Activated CD4-positive, alpha-beta T cell treated with anti-CD3 and anti-CD28 coated beads, Interleukin-2, amount 10 ng/mL, durations not matched to agents 24 days and 14 days (primary cell): ENCODE data around the gene TMCC3. TPM values are rescaled to one million over a fixed set of nuclear protein-coding genes. Genes with fewer than 3 reads are reported as not detected.

ENCODE experiments used
- DNase-seq: peaks from one replicate; pipeline ENCODE4 v3.0.0; 2022
- H3K27ac Mint-ChIP-seq: one replicate; pipeline ENCODE4 v1.8.0; 2022; ENCODE audit warnings: mild to moderate bottlenecking, mixed read lengths
- H3K27me3 Mint-ChIP-seq: one replicate; pipeline ENCODE4 v1.8.0; 2022; ENCODE audit warnings: mixed read lengths
- H3K36me3 Mint-ChIP-seq: one replicate; pipeline ENCODE4 v1.8.0; 2022; ENCODE audit warnings: low read depth, mild to moderate bottlenecking, mixed read lengths
- H3K4me1 Mint-ChIP-seq: one replicate; pipeline ENCODE4 v1.8.0; 2021; ENCODE audit warnings: mixed read lengths
- H3K4me3 Mint-ChIP-seq: one replicate; pipeline ENCODE4 v1.8.0; 2022; ENCODE audit warnings: mild to moderate bottlenecking, moderate library complexity, mixed read lengths
- H3K9me3 Mint-ChIP-seq: one replicate; pipeline ENCODE4 v1.8.0; 2021; ENCODE audit warnings: mixed read lengths
- intact Hi-C: fragments of 100-400 bp; cut with micrococcal nuclease; formaldehyde crosslinking; loops from one replicate; pipeline ENCODE4 v1.15.1; 2023
- total RNA-seq: library from RNA; stranded (reverse); gene quantifications from 2 replicates; pipeline ENCODE4 v1.2.3, GENCODE V29; 2022

The TMCC3 gene
- total RNA-seq, 1 donor from 2014 or later = not detected

- no peaks in the 10 kb centered on the region for H3K36me3 Mint-ChIP-seq
- H3K27me3 Mint-ChIP-seq = peaks cover 23% of the 10 kb centered on the region
- H3K9me3 Mint-ChIP-seq = no peaks in the 10 kb centered on the region
- H3K27ac Mint-ChIP-seq = no peak overlapping the region
- intact Hi-C loops = no loop called here
- DNase-seq = no peak
- H3K4me3 Mint-ChIP-seq = no peak overlapping the region
- H3K4me1 Mint-ChIP-seq = no peaks in the 10 kb centered on the region
Observed at GRCh38 chr12:94663702-94664101, 13.3 kb upstream of the TMCC3 start.

GRCh38 chr12:94663071-94663470, 12.7 kb upstream of the TMCC3 start:
- H3K27me3 Mint-ChIP-seq = peaks cover 27% of the 10 kb centered on the region
- H3K27ac Mint-ChIP-seq = no peak overlapping the region
- no peak for DNase-seq
- no peaks in the 10 kb centered on the region for H3K36me3 Mint-ChIP-seq
- H3K4me3 Mint-ChIP-seq = no peak overlapping the region
- intact Hi-C loops = no loop called here
- H3K4me1 Mint-ChIP-seq = no peaks in the 10 kb centered on the region
- H3K9me3 Mint-ChIP-seq = no peaks in the 10 kb centered on the region

- H3K27ac Mint-ChIP-seq = no peak overlapping the region
- H3K4me3 Mint-ChIP-seq = no peak overlapping the region
- intact Hi-C loops = no loop called here
- H3K27me3 Mint-ChIP-seq = peaks cover 33% of the 10 kb centered on the region
- H3K9me3 Mint-ChIP-seq = no peaks in the 10 kb centered on the region
- no peaks in the 10 kb centered on the region for H3K36me3 Mint-ChIP-seq
- H3K4me1 Mint-ChIP-seq = no peaks in the 10 kb centered on the region
- no peak for DNase-seq
Observed at GRCh38 chr12:94660436-94660835, 10.1 kb upstream of the TMCC3 start.

GRCh38 chr12:94659346-94659930, 9.1 kb upstream of the TMCC3 start:
- intact Hi-C loops = no loop called here
- H3K36me3 Mint-ChIP-seq = no peaks in the 10 kb centered on the region
- H3K27me3 Mint-ChIP-seq = peaks cover 34% of the 10 kb centered on the region
- H3K9me3 Mint-ChIP-seq = no peaks in the 10 kb centered on the region
- H3K27ac Mint-ChIP-seq = no peak overlapping the region
- no peak for DNase-seq
- no peak overlapping the region for H3K4me3 Mint-ChIP-seq
- no peaks in the 10 kb centered on the region for H3K4me1 Mint-ChIP-seq

- no peak for DNase-seq
- no peak overlapping the region for H3K4me3 Mint-ChIP-seq
- H3K4me1 Mint-ChIP-seq = no peaks in the 10 kb centered on the region
- H3K9me3 Mint-ChIP-seq = no peaks in the 10 kb centered on the region
- peaks cover 38% of the 10 kb centered on the region for H3K27me3 Mint-ChIP-seq
- H3K36me3 Mint-ChIP-seq = no peaks in the 10 kb centered on the region
- intact Hi-C loops = no loop called here
- H3K27ac Mint-ChIP-seq = no peak overlapping the region
Observed at GRCh38 chr12:94658931-94659330, 8.6 kb upstream of the TMCC3 start.

- no peak for DNase-seq
- Mint-ChIP-seq H3K4me1 (no peaks in the 10 kb centered on the region), H3K27me3 (peaks cover 55% of the 10 kb centered on the region), H3K9me3 (no peaks in the 10 kb centered on the region), H3K36me3 (no peaks in the 10 kb centered on the region), H3K4me3 (no peak overlapping the region), H3K27ac (no peak overlapping the region)
- intact Hi-C loops = no loop called here
Observed at GRCh38 chr12:94656556-94656955, 6.2 kb upstream of the TMCC3 start.

GRCh38 chr12:94649349-94650142, 811 bp downstream of the TMCC3 start:
- intact Hi-C loops = loop anchor here (10.0 kb wide), 1 partner anchor 505 kb away; the partner anchor contains the start of gene PLXNC1
- H3K4me1 Mint-ChIP-seq = peaks cover 12% of the 10 kb centered on the region
- H3K9me3 Mint-ChIP-seq = no peaks in the 10 kb centered on the region
- H3K27me3 Mint-ChIP-seq = peaks cover 75% of the 10 kb centered on the region
- no peak overlapping the region for H3K27ac Mint-ChIP-seq
- H3K36me3 Mint-ChIP-seq = no peaks in the 10 kb centered on the region
- H3K4me3 Mint-ChIP-seq = peak overlapping the region; percentile 79
- peak; percentile 79 for DNase-seq

- peaks cover 22% of the 10 kb centered on the region for H3K4me1 Mint-ChIP-seq
- intact Hi-C loops = loop anchor here (10.0 kb wide), 1 partner anchor 504 kb away; the partner anchor contains the start of gene PLXNC1
- no peak for DNase-seq
- H3K27me3 Mint-ChIP-seq = peaks cover 75% of the 10 kb centered on the region
- no peaks in the 10 kb centered on the region for H3K36me3 Mint-ChIP-seq
- H3K9me3 Mint-ChIP-seq = no peaks in the 10 kb centered on the region
- no peak overlapping the region for H3K27ac Mint-ChIP-seq
- H3K4me3 Mint-ChIP-seq = no peak overlapping the region
Observed at GRCh38 chr12:94648578-94648977, 1.8 kb downstream of the TMCC3 start.

GRCh38 chr12:94644141-94644979, 6.0 kb downstream of the TMCC3 start:
- Mint-ChIP-seq H3K9me3 (no peaks in the 10 kb centered on the region), H3K27ac (peak overlapping the region; percentile 41), H3K36me3 (no peaks in the 10 kb centered on the region), H3K4me1 (peaks cover 40% of the 10 kb centered on the region), H3K27me3 (peaks cover 64% of the 10 kb centered on the region), H3K4me3 (peak overlapping the region; percentile 47)
- peak; percentile 70 for DNase-seq
- intact Hi-C loops = loop anchor here (1.0 to 10.0 kb wide), 5 partner anchors 23 to 500 kb away; partner anchors contain the start of genes CEP83 and PLXNC1

GRCh38 chr12:94643606-94644005, 6.8 kb downstream of the TMCC3 start:
- intact Hi-C loops = loop anchor here (1.0 to 10.0 kb wide), 5 partner anchors 22 to 499 kb away; partner anchors contain the start of genes CEP83 and PLXNC1
- Mint-ChIP-seq H3K9me3 (no peaks in the 10 kb centered on the region), H3K27me3 (peaks cover 59% of the 10 kb centered on the region), H3K4me3 (peak overlapping the region; percentile 1), H3K27ac (no peak overlapping the region), H3K4me1 (peaks cover 34% of the 10 kb centered on the region), H3K36me3 (no peaks in the 10 kb centered on the region)
- DNase-seq = no peak

GRCh38 chr12:94641283-94641682, 9.1 kb downstream of the TMCC3 start:
- no peaks in the 10 kb centered on the region for H3K9me3 Mint-ChIP-seq
- H3K27me3 Mint-ChIP-seq = peaks cover 62% of the 10 kb centered on the region
- peaks cover 33% of the 10 kb centered on the region for H3K4me1 Mint-ChIP-seq
- H3K27ac Mint-ChIP-seq = peak overlapping the region; percentile 70
- H3K4me3 Mint-ChIP-seq = no peak overlapping the region
- H3K36me3 Mint-ChIP-seq = no peaks in the 10 kb centered on the region
- intact Hi-C loops = loop anchor here (2.0 to 10.0 kb wide), 5 partner anchors 38 to 496 kb away; partner anchors contain the start of genes CEP83 and PLXNC1
- no peak for DNase-seq

GRCh38 chr12:94640134-94640928, 10.0 kb downstream of the TMCC3 start:
- Mint-ChIP-seq H3K27me3 (peaks cover 59% of the 10 kb centered on the region), H3K27ac (peak overlapping the region; percentile 70), H3K4me3 (peak overlapping the region; percentile 11), H3K4me1 (peaks cover 33% of the 10 kb centered on the region), H3K36me3 (no peaks in the 10 kb centered on the region), H3K9me3 (no peaks in the 10 kb centered on the region)
- DNase-seq = peak; percentile 86
- intact Hi-C loops = loop anchor here (1.0 to 10.0 kb wide), 6 partner anchors 19 to 496 kb away; partner anchors contain the start of genes CEP83 and PLXNC1

GRCh38 chr12:94638521-94638920, 11.8 kb downstream of the TMCC3 start:
- H3K4me3 Mint-ChIP-seq = no peak overlapping the region
- H3K27ac Mint-ChIP-seq = no peak overlapping the region
- peaks cover 55% of the 10 kb centered on the region for H3K27me3 Mint-ChIP-seq
- H3K36me3 Mint-ChIP-seq = no peaks in the 10 kb centered on the region
- H3K4me1 Mint-ChIP-seq = peaks cover 19% of the 10 kb centered on the region
- H3K9me3 Mint-ChIP-seq = no peaks in the 10 kb centered on the region
- DNase-seq = no peak
- intact Hi-C loops = no loop called here
